Thoracic aorta (tissue), 2 donors: Measurements from ENCODE around the gene ISY1. TPM values are rescaled to one million over a fixed set of nuclear protein-coding genes. Genes with fewer than 3 reads are reported as not detected.
A peak's percentile ranks its signal among the peaks of the same experiment; 100 is the strongest.
"Not testable (repeated sequence)": the region's sequence is repeated elsewhere in the genome, so short reads cannot be mapped to it uniquely, and the experiment has no call there.

Experiments used
- ATAC-seq: fragments of 150-250 bp; one replicate; pipeline ENCODE4 v1.8.0; 2017; ENCODE audit warnings: low read depth; ENCODE audit not compliant: insufficient number of reproducible peaks, low FRiP score
- DNase-seq: peaks from one replicate; pipeline ENCODE4 v3.0.0-alpha.2; 2020; ENCODE audit warnings: low spot score
- H3K27ac ChIP-seq, 2 donors: fragments of 200-600 bp; sonication (generic); 1 replicate in 1 of 2; 2 replicates in 1 of 2; pipeline ENCODE4 v1.5.1; 2016; ENCODE audit warnings: mild to moderate bottlenecking in 2 of 2, moderate library complexity in 2 of 2
- H3K27me3 ChIP-seq: fragments of 200-600 bp; sonication (generic); replicated peaks from 2 replicates; pipeline ENCODE4 v1.6.0; 2016; ENCODE audit warnings: mild to moderate bottlenecking; ENCODE audit not compliant: insufficient read depth
- H3K36me3 ChIP-seq: fragments of 200-600 bp; sonication (generic); one replicate; pipeline ENCODE4 v1.5.1; 2016
- H3K4me1 ChIP-seq, 2 donors: fragments of 200-600 bp; sonication (generic); 1 replicate in 1 of 2; 2 replicates in 1 of 2; pipeline versions ENCODE4 v1.5.1 to v1.6.0; 2016; ENCODE audit warnings: low read depth in 2 of 2, mild to moderate bottlenecking in 1 of 2; ENCODE audit not compliant: control insufficient read depth in 1 of 2
- H3K4me3 ChIP-seq: fragments of 200-600 bp; sonication (generic); 2 replicates; pipeline ENCODE4 v1.5.1; 2016; ENCODE audit warnings: mild to moderate bottlenecking
- H3K9me3 ChIP-seq: fragments of 200-600 bp; sonication (generic); 2 replicates; pipeline ENCODE4 v1.5.1; 2016
- total RNA-seq, 2 donors: library from RNA; depleted of rRNA; stranded (reverse); fragments of >200 nt; gene quantifications; one replicate each; pipeline versions ENCODE4 v1.1.0 to v1.2.3, GENCODE V29; 2016
- TF ChIP-seq, protein P1 (sequence below): fragments of 200-600 bp; sonication (generic); IDR thresholded peaks from one replicate; pipeline ENCODE4 v1.5.1; 2019; ENCODE audit warnings: antibody characterized with exemption

Gene ISY1
- total RNA-seq, 2 donors from 2014 or later: 7.7 to 16.4 TPM

DNA sequence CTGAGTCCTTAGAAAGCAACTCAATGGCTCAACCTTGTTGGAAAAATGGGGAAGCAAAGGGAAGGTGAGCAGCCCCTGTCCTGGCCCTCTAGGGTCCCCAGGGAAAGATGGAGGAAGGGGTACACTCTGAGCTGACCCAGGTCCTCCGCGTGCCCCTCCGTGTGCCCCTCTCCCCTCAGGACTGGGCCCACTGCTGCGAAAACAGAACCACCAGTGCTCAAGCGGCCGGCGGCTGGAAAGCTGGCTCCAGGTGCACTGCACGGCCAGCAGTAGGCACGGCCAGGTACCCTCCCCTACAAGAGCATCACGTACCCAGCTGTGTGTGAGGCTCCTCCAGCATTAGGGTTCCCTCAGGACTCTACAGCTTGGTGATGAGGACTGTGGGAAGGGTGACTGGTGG is 65.6 kb downstream of the ISY1 start:
- no peak overlapping the region for H3K27ac ChIP-seq
- DNase-seq (no peak), ATAC-seq (no peak)
- TF ChIP-seq, protein P1, sequence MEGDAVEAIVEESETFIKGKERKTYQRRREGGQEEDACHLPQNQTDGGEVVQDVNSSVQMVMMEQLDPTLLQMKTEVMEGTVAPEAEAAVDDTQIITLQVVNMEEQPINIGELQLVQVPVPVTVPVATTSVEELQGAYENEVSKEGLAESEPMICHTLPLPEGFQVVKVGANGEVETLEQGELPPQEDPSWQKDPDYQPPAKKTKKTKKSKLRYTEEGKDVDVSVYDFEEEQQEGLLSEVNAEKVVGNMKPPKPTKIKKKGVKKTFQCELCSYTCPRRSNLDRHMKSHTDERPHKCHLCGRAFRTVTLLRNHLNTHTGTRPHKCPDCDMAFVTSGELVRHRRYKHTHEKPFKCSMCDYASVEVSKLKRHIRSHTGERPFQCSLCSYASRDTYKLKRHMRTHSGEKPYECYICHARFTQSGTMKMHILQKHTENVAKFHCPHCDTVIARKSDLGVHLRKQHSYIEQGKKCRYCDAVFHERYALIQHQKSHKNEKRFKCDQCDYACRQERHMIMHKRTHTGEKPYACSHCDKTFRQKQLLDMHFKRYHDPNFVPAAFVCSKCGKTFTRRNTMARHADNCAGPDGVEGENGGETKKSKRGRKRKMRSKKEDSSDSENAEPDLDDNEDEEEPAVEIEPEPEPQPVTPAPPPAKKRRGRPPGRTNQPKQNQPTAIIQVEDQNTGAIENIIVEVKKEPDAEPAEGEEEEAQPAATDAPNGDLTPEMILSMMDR: no peak
- H3K4me1 ChIP-seq: peaks cover 0 to 8% of the 10 kb centered on the region in 2 donors
- no peaks in the 10 kb centered on the region for H3K9me3 ChIP-seq
- peaks cover 27% of the 10 kb centered on the region for H3K36me3 ChIP-seq
- H3K27me3 ChIP-seq: no peaks in the 10 kb centered on the region
- H3K4me3 ChIP-seq: no peak overlapping the region

DNA sequence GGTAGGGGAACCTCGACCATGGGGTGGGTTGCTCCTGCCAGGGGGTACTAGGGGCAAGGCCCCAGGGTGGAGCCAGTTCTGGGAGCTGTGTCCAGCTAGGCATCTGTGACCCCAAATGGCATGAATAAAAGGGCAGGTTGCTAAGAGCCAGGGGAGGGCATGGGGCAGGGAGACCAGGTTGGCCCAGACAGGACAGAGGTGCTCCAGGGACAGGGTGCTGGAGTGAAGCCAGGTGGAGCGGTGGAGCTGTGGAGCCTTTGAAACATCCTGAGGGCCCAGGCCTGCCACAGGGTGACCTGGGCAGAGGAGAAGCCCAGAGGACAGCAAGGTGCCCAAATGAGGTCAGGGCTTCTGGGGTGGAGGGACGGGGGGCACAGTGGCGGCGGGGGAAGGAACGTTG is 72.6 kb downstream of the ISY1 start:
- not testable (repeated sequence) for DNase-seq, H3K27ac ChIP-seq, H3K4me3 ChIP-seq, H3K36me3 ChIP-seq, ATAC-seq, H3K9me3 ChIP-seq, H3K27me3 ChIP-seq
- peaks cover 6 to 22% of the 10 kb centered on the region in 2 donors for H3K4me1 ChIP-seq

DNA sequence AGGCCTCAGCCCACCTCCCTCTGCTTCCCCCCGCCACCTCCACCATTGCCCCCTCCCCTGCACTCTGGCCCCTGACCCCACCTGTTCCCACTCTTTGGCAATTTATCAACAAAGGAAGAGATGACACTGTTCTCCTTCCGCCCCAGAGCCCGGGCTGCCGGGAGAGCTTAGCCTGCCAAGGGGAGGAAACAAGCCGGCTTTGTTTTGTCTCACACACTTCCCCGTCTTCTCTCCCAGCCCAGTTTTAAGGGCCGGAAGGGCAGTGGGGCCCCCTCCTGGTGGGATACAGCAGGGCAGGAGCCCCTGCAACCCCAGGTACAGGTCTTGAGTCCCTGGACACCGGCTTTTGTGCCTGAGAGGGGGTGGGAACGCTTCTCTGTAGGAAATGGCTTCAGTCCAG is 73.0 kb downstream of the ISY1 start:
- H3K27me3 ChIP-seq, H3K9me3 ChIP-seq, H3K36me3 ChIP-seq, H3K4me3 ChIP-seq, DNase-seq: not testable (repeated sequence)
- peak overlapping the region in 1 of 2 donors; percentile 98 for H3K27ac ChIP-seq
- ATAC-seq: peak; percentile 94
- peaks cover 6 to 22% of the 10 kb centered on the region in 2 donors for H3K4me1 ChIP-seq

DNA sequence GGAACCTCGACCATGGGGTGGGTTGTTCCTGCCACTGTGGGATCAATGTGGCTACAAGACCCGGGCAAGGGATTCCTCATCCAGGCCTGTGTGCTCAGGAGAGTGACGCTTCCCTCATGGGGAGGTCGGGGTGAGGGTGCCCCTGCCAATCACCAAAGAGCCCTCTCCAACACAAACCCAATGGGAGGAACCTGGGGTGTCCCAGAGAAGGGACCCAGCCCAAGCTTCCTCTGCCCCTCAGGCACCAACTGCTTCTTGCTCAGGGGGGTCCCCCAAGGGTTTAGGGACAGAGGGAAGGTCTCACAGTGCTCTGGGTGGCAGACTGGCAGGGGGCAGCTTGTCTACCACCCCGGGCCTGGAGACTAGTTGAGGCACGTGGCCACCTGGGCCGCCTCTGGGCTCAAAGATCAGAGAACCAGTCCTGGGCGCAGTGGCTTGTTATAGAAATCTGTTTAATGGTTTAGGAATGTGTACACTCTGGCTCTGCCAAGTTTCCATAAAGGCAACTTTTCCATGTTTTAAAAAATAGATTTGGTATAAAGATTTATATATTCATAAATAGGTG is 73.6 kb downstream of the ISY1 start:
- peak; percentile 25 for DNase-seq
- H3K27ac ChIP-seq: peak overlapping the region; percentile 87 to 98

DNA sequence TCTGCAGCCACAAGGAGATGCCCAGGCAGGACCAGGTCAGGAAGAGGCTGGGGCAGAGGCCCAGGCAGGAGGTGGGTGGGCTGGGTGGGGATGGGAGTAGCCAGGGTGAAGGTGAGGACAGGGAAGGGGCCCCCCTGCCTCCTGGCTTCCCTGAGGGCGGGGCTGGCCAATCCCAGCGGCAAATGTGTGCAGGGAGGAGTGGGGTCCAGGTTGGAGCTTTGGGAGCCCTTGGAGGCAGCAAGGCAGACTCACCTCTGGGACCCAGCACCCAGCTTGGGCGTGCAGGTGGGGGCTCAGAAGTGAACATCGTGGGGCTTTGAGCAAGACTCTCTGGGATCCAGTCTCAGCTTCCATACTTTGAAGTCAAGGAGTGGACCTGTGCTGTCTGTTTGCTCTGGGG is 75.0 kb downstream of the ISY1 start:
- H3K27ac ChIP-seq: peak overlapping the region; percentile 87 to 98
- no peak overlapping the region for H3K4me3 ChIP-seq
- ATAC-seq (no peak), DNase-seq (no peak)
- peaks cover 6 to 14% of the 10 kb centered on the region in 2 donors for H3K4me1 ChIP-seq
- no peaks in the 10 kb centered on the region for H3K9me3 ChIP-seq
- no peaks in the 10 kb centered on the region for H3K36me3 ChIP-seq
- H3K27me3 ChIP-seq: no peaks in the 10 kb centered on the region
- TF ChIP-seq, protein P1: no peak

More for the DNA sequence above, 73.6 kb downstream of the ISY1 start:
- Histone ChIP-seq H3K4me3 (peak overlapping the region; percentile 31), H3K4me1 (peaks cover 6 to 22% of the 10 kb centered on the region in 2 donors), H3K27me3 (no peaks in the 10 kb centered on the region), H3K36me3 (peaks cover 4% of the 10 kb centered on the region), H3K9me3 (no peaks in the 10 kb centered on the region)
- TF ChIP-seq, protein P1: no peak
- ATAC-seq: peak; percentile 79

DNA sequence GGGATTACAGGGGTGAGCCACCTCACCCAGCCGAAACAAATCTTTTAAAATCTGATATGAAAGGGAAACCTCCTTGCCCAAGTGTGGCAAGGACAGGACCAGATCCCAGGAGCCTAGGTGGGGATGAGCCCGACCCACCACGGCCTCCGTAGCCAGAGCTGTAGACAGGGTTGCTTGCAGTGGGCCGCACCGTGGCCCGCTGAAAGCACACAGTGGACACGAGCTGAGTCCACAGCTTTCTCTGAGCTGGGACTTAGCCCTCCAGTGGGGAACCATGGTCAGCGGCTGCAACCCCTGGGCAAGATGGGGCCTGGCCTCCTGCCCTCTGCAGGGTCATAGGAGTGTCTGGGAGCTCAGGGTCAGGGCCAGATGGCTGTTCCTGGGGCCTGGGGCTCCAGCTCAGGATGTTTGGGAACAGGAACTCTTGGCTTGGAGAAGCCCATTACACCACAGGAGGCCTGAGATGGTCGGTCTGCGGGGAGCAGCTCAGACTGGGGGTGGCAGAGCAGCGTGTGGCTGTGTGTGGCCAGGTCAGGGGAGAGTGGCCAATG is 75.6 kb downstream of the ISY1 start:
- Histone ChIP-seq H3K27me3 (no peaks in the 10 kb centered on the region), H3K4me3 (no peak overlapping the region), H3K9me3 (no peaks in the 10 kb centered on the region), H3K27ac (no peak overlapping the region), H3K4me1 (peaks cover 6 to 14% of the 10 kb centered on the region in 2 donors), H3K36me3 (no peaks in the 10 kb centered on the region)
- DNase-seq (no peak), ATAC-seq (no peak)
- TF ChIP-seq, protein P1: no peak
